SKM-1 treated with dmso at 0.1 percent for 144 hours (cell line): ENCODE measurements around the gene UBR1.
"Not testable (repeated sequence)": the region's sequence is repeated elsewhere in the genome, so short reads cannot be mapped to it uniquely, and the experiment has no call there.

Experiments used
- DNase-seq: peaks from one replicate; lab custom pipeline; 2025; ENCODE audit not compliant: unreplicated experiment; lab: John Stamatoyannopoulos, UW

Gene UBR1

DNA sequence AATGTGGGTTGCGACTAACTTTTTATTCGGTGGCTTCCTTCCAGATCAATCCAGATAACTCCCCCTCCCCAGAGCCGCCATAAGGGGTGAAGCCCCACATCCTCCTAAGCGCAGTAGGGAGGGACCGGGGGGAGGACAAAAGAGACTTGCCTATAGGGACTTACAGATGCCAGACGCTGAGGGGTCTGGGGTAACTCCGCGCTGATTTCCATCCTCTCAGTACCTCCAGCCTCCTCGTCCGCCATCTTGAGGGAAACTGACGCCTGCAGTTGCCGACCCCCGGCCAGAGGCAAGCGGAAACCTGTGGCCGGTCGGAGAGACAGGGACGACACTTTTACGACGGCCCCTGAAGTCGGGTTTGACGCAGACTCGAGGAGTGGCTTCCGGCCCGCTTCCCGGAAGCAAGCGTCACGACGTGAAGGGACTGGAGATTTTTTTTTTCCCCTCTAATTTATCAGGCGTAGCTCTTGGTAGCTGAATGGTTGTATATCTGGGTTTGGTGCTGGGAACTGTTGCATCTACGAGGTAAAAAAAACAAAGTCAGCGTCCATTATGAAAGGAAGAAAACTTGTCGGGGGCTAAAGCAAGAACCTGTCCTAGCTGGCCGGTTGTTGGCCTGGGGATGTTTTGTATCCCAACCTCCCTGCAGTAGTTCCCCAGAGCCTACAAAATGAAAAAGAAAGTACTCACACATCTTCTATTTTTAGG, at the start of gene UBR1:
Gene UBR1 (minus strand): TSS at position 261 of the 708 bp plus-strand sequence. CDS start 16 bp downstream, at position 245.
- DNase-seq = peak; percentile 89

DNA sequence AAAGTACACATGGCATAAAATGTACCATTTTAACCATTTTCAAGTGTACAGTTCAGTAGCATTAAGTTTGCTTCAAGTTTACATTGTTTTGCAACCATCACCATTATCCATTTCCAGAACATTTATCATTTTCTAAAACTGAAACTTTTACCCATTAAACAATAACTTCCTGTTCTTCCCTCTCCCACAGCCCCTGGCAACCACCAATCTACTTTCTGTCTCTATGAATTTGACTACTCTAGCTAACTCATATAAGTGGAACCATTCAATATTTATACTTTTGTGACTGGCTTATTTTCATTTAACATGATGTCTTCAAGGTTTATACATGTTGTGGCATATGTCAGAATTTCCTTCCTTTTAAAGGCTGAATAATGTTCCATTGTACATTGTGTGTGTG, 47.4 kb upstream of the UBR1 start:
- DNase-seq = no peak

DNA sequence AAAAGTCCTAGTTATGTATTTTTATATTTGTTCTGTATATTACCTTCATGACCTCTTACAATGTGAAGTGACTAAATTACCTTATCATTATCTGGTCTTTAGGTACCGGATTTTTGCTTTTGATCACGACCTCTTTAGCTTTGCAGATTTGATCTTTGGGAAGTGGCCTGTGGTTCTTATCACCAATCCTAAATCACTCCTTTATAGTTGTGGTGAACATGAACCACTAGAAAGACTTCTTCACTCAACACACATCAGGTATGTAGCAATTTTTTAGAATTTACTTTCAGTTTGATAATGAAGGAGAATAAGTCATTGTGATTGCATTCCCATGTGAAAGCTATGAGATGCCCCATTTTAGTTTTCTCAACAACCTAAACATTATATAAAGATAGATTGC, 45.9 kb upstream of the UBR1 start:
- no peak for DNase-seq

DNA sequence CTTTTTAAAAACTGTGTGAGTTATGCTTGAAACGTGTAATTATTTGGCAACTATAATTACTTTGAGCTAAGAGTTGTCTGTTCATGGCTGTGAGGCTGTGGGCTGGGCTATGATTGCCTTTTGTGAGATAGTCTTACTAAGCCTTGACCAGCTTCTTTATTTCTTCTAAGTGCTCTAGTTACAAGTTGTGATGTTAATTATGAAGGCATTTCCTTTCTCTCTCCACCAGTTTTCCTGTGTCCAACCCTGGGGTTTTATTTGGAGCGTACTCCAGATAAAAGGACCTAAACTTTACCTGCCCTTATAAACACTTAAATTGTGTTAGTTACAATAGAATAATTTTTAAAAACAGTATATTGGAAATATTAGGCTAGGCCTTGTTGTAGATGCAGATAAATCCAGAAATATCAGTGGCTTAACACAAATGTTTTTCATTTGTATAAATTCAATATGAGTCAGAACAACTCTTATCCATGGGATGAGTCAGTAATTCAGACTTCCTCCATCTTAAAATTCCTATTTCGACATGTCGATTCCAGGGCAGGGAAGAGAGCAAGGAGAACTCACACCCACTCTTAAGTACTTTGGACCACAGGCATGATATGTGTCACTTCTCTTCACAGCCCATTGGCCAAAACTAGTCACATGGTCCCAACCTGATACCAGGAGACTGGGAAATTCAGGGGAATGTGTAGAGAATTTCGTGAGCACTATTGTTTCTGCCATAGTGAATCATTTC, 44.5 kb upstream of the UBR1 start:
- DNase-seq = no peak

DNA sequence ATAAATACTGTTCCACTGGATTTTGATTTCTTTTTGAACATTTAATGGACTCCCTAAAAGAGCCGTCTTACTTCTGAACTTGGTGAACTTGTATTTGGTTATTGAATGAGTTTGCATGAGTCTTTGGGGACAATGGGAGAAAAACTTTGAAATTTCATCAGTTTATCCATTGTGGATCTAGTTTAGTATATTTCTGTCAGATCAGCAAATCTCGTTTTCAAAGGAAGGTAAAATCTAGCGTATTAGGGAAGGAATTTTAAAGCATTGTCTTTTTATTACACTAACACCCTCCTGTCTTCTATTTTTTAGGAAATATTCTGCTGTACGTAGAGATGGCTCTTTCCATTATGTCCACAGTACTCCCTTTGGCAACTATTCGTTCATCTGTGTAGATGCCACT, 40.3 kb upstream of the UBR1 start:
- DNase-seq = no peak

DNA sequence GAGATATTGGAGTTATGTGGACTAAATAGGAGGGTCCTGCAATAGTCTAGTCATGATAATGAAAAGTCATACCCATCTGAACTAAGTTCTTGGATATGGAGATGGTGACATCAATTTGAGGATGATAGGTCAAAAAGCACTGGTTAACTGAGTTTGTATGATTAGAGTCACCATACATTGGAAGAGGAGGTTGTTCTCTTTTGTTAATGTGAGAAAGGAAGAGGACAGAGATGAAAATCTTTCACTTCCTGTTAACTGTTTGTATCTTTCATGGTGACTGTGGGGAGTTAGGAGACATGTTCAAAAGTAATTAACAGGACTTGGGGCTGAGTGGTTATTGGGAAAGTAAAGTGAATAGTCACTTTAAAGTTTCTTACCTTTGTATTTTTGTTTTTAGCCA, 38.7 kb upstream of the UBR1 start:
- no peak for DNase-seq

DNA sequence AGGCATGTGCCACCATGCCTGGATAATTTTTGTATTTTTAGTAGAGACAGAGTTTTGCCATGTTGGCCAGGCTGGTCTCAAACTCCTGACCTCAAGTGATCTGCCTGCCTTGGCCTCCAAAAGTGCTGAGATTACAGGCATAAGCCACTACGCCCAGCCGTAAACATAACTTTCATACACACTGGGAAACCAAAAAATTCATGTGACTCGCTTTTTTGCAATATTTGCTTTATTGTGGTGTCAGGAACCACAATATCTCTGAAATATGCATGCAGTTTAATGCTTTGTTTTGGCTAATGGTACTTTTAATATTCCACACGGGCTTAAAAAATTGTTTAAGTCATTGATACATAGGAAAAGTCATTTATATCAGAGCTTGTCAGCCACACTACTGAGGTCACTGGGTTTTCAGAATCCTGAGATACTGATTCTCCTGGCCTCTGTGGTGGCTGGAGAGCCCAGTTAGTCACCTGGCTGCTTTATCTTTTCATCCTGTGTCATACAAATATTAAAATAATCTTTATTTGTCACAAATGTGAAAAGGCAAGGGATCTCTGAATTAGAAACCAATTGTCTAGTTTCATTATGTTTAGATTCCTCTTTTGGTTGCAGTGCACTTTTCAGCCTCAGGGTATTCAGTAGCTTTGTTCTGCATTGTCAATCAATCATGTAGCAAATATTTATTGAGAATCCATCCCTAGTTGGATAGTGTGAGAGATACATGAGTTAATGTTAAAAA, 37.5 kb upstream of the UBR1 start:
- DNase-seq = no peak

DNA sequence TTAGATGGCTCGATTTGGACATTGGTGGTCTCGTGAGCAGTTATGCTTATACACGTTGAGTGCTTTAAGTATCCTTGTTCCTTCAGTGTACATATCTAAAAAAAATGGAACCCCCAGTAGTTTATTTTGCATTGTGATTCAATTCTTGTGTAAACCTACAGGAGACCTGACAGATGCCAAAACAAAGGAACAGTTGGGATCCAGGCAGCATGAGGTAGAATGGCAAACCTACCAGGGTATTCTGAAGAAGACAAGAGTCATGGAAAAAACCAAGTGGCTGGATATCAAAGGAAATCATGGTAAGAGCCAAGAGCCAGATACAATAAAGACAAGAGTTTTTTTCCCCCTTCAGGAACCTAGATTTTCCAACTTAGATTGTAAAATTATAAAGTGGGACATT, 29.5 kb upstream of the UBR1 start:
- DNase-seq = no peak

DNA sequence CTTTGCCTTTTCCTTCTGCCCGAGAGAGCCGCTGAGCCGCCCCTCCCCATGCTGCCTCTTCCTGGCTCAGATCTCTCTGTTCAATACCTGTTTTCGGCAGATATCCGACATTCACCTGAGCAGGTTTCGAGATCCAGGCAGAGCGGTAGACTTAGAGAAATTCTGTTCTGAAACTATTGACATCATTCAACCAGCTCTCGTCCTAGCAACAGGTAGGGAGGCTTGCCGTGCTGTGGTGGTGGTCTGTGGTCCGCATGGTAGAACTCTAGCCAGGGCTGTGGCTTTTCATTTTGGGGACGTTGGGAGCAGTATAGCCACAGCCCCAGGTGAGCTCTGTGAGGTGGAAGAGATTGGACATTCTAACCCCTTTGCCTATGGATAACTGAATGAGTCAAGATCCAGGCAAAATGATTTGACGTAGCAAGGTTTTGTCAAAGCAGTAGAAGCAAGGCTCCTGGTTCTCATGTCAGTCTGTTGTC, 28.4 kb upstream of the UBR1 start:
- DNase-seq = no peak

DNA sequence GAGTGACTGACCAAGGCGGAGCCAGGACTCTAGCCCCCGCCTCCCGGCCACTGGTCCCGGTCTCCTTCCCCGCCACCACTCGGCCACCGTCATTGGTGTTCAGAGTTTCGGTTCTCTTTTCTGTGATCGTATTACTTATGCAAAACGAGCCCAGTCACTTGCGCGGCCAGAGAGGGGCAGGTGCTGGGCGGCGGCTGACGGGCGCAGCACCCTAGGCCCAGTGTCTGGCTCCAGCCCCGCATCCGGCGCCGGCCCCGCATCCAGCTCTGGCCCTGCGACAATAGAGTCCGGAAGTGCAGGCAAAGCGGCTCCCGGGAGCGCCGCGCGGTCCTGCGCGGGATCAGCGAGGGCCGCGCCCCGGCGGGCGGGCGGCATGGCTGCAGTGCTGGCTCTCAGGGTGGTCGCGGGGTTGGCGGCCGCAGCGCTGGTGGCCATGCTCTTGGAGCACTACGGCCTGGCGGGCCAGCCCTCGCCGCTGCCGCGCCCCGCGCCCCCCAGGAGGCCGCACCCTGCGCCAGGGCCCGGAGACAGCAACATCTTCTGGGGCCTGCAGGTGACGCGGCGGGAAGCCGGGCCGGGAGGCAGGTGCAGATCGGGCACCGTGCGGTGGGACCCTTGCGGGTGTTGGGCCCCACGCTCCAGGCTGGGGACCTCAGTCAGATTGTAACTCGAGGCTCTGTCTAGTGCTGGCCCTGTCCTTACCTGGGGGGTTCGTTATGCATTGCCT, 27.8 kb upstream of the UBR1 start, which contains the start of gene TMEM62:
Gene TMEM62 (plus strand): TSS at position 157 of the 727 bp plus-strand sequence. CDS start 217 bp downstream, at position 374.
- peak; percentile 84 for DNase-seq

DNA sequence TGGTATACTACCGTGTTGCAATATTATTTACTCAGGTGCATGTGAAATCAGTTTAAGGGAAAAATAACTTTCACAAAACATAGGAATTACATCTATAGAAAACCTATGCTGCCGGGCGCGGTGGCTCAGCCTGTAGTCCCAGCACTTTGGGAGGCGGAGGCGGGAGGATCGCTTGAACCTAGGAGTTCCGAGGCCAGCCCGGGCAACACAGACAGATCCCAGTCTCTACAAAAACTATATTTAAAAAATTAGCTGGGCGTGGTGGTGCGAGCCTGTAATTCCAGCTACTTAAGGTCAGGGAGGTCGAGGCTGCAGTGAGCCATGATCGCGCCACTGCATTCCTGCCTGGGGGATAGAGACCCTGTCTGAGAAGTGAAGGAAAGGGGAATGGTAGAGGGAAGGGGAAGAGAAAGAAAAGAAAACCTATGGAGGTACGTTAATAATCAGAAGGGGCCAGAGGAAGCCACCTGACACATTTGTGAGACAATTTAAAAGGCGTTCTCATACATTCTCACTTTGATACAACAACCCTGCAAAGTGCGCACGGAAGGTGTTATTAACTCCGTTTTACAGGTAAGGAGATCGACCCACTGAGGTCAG, 27.1 kb upstream of the UBR1 start:
- DNase-seq = no peak

DNA sequence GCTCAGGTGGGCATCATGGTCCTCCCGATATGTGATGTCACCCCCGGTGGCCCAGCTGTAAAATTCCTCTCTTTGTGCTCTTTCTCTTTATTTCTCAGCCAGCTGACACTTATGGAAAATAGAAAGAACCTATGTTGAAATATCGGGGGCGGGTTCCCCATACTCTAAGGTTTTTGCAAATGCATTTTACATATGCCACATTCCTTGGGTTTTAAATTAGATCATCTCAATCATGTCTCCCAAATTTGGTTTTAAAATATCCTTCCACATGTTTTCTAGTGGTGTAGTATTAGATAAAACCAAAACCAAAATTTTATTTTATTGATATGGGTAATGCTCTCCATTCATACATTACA, 23.1 kb upstream of the UBR1 start:
- DNase-seq = no peak

DNA sequence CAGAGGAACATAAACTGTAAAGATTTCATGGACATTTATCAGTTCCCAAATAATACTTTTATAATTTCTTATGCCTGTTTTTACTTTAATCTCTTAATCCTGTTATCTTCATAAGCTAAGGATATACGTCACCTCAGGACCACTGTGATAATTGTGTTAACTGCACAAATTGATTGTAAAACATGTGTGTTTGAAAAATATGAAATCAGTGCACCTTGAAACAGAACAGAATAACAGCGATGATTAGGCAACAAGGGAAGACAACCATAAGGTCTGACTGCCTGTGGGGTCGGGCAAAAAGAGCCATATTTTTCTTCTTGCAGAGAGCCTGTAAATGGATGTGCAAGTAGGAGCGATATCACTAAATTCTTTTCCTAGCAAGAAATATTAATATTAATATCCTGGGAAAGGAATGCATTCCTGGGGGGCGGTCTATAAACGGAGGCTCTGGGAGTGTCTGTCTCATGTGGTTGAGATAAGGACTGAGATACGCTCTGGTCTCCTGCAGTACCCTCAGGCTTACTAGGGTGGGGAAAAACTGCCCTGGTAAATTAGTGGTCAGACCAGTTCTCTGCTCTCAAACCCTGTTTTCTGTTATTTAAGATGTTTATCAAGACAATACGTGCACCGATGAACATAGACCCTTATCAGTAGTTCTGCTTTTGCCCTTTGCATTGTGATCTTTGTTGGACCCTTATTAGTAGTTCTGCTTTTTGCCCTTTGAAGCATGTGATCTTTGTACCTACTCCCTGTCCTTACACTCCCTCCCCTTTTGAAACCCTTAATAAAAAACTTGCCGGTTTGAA, 22.5 kb upstream of the UBR1 start:
- DNase-seq = not testable (repeated sequence)

DNA sequence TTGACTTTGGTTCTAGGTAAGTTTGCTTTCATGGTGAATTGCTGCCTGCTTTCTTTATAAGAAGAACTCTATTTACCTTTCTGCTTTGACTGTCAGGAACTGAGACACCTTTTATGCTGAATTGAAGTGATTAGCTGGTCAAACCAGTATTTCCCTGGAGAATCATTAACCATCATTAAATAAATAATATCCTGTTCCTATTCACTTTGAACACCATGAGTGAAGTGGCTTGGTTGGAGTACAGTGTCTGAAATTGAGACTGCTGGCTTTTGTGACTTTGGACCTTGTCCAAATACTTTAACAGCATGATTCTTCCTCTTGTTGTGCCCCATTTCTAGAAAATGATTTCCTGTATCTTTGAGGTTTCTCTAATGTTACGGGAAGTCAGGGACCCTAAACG, 21.9 kb upstream of the UBR1 start:
- DNase-seq = no peak

DNA sequence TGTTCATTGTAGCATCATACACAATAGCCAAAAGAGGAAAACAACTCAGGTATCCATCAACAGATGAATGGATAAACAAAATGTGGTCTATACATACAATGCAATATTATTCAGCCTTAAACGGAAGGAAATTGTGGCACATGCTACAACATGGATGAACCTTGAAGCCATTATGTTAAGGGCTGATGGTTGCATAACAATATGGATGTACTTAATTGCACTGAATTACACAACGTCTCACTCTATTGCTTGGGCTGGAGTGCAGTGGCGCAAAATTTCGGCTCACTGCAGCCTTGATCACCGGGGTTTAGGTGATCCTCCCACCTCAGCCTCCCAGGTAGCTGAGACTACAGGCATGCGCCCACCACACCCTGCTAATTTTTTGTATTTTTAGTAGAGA, 20.5 kb upstream of the UBR1 start:
- DNase-seq = peak; percentile 50

DNA sequence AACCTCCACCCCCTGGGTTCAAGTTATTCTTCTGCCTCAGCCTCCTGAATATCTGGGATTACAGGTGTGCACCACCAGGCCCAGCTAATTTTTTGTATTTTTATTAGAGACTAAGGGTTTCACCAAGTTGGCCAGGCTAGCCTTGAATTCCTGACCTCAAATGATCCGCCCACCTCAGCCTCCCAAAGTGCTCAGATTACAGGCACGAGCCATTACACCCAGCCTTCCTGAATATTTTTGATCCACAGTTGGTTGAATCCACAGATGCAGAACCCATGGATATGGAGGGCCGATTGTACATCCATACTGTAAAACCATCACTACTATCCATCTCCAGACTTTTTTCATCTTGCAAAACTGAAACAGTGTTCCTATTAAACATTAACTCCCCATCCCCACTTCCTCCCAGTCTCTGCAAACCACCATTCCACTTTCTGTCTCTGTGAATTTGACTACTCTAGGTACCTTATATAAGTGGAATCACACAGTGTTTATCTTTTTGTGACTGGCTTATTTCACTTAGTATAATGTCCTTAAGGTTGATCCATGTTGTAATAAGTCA, 19.3 kb upstream of the UBR1 start:
- no peak for DNase-seq

DNA sequence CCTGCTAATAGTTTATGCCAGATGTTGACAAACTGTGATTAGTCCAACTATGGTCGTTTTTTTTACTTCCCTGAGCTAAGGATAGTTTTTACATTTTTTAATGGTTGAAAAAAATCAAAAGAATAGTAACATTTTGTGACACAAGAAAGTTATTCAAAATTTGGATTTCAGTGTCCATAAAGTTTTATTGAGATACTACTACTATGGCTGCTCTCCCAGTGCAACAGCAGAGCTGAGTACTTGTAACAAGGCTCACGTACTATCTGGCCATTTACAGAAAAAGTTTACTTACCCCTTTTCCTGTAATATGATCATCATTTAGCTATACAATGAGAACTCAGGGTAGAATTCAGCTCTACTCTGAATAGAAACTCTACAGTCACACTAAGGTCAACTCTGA, 16.0 kb upstream of the UBR1 start:
- DNase-seq = no peak

DNA sequence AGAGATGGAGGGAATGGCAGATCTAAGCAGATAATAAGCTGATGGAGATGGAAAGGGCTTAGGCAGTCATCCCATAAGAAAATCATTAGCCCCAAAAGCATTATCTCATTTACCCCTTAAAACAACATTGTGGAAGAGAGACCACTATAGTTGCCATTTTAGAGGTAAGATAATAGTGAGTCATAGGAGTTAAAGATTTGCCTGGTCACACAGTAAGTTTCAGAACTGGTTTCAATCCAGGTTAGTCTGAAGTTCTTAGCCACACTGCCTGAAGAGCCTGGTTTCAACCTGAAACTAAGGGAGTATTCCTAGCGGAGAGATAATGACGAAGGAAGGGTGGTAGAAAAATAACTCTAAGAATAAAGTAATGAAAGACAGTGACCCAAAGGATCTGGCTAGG, 13.0 kb upstream of the UBR1 start:
- no peak for DNase-seq

DNA sequence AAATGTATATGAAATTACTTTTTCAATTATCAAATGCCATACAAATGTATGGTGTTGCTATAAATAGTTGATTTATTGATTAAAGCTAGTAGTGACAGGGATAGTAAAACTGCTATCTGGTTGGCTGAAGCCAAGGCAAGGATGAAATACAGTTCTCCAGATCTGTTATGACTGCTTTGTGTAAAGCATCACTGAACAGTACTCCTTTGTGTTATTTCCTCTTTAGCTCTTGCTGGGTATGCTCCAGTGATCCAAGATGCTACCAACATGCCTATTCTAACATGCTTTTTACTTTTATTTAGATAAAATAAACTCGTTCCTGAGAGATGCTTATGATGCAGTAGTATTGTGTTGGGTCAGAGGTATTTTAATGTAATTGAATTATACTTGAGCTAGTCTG, 12.4 kb upstream of the UBR1 start:
- DNase-seq = no peak

DNA sequence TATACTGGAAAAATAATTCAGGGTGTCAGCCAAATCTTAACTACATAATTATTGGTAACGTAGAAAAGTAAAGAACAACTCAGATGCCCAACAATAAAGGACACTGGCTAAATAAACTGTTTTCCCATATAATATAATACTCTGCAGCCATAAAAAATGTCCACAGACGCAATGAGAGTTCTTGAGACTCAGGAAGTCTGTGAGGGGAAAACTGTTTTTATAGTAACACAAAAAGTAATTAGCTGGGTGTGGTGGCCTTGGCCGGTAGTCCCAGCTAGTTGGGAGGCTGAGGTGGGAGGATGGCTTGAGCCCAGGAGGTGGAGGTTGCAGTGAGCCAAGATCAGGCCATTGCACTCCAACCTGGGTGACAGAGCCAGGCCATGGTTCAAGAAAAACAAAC, 5.5 kb upstream of the UBR1 start:
- no peak for DNase-seq
